H4 (cell line): ENCODE measurements around the gene ZNF140. TPM values are rescaled to one million over a fixed set of nuclear protein-coding genes. Genes with fewer than 3 reads are reported as not detected.

Experiments used
- DNase-seq: peaks from one replicate; pipeline ENCODE4 v3.0.0-alpha.2; 2015; ENCODE audit warnings: low spot score
- total RNA-seq: library from RNA; depleted of rRNA; stranded (reverse); fragments of >200 nt; shearing (Covaris generic); gene quantifications from 2 replicates; pipeline ENCODE4 v1.2.3, GENCODE V29; 2014; rRNA removed

Gene ZNF140
- total RNA-seq = 9.8 and 17.0 TPM in 2 replicates

GRCh38 chr12:133080368-133081158 lies at the start of gene ZNF140:
Gene ZNF140, plus strand, starts transcription at chr12:133080923. Its CDS starts 398 bp downstream, at chr12:133081321.
- DNase-seq = peak; percentile 91

- peak; percentile 99 for DNase-seq
Measured at GRCh38 chr12:133037207-133038005, 43.3 kb upstream of the ZNF140 start, which contains the start of gene ZNF84. Gene ZNF84, plus strand, starts transcription at chr12:133037509. Its CDS starts 3,959 bp downstream, at chr12:133041468.

DNA sequence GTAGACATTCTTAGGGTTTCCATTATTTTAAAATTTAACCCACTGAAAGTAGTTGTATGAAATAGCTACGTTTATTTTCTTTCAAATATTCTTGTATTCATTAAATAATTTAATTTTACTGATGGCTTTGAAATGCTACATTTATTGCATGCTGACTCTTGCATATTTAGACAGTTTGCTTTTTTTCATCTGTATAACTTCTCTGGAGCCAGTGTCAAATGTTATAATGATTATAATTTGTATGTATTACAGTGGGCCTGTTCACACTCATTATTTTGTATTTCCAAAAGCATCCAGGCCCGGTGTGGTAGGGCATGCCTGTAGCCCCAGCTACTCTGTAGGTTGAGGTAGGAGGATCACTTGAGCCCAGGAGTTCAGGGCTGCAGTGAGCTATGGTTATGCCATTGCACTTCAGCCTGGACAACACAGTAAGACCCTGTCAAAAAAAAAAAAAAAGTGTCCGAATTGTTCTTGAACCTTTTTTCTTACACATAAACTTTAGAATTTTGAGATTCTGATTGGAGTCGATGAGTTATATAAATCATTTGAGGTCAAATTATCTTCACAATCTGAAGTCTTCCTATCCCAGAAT lies 42.5 kb upstream of the ZNF140 start:
- DNase-seq = no peak

- no peak for DNase-seq
Measured at GRCh38 chr12:133046698-133047097, 34.0 kb upstream of the ZNF140 start.

- DNase-seq = no peak
Measured at GRCh38 chr12:133057446-133057845, 23.3 kb upstream of the ZNF140 start.

GRCh38 chr12:133058203-133059113 lies 22.3 kb upstream of the ZNF140 start:
- no peak for DNase-seq

- no peak for DNase-seq
Measured at GRCh38 chr12:133061954-133062353, 18.8 kb upstream of the ZNF140 start.

- no peak for DNase-seq
Measured at GRCh38 chr12:133063556-133063955, 17.2 kb upstream of the ZNF140 start.

- no peak for DNase-seq
Measured at GRCh38 chr12:133073836-133074235, 6.9 kb upstream of the ZNF140 start.

DNA sequence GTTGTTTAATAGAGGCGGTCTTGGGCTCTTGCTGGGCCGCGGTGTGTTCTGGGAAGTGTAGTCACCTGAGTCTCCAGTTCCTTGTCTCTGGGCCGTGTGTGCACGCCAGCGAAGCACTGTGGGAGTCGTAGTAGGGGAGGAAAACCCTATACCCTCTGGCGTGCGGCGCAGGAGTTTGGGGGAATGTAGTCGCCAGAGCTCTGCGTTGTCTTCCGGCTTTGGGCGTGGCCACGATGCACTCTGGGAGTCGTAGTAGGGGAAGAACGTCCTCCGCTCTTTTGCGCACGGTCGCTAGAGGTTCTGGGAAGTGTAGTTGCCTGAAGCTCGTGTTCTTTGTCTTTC lies 726 bp upstream of the ZNF140 start:
- DNase-seq = peak; percentile 99

DNA sequence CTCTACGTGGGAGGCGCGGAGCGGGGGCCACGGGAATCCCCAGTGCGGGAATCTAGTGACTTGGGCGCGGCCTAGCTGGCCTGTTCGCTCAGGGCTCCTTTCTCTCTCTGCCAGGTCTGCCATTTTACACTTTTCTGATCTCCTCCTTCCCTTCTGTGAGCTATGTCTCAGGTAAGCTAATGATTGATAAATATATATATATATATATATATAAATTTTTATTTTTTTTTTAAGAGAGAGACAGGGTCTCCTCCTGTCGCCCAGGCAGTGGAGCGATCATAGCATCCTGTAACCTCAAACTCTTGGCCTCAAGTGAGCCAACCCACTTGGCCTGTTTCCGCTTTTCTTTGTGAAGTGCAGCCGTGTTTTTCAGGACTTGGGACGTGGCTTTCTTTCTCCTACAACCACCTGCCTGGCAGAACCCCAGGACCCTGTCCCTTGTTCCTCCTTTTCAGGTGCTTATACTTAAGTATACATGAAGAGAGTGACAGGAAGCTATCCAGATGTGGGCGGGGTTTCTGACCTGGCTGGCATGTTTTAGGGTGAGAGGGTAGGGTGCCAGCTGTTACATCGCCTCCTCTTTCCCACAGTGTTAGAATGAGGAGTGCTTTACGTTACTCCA lies 547 bp downstream of the ZNF140 start:
- DNase-seq = no peak

- no peak for DNase-seq
Measured at GRCh38 chr12:133083345-133083744, 2.6 kb downstream of the ZNF140 start.

DNA sequence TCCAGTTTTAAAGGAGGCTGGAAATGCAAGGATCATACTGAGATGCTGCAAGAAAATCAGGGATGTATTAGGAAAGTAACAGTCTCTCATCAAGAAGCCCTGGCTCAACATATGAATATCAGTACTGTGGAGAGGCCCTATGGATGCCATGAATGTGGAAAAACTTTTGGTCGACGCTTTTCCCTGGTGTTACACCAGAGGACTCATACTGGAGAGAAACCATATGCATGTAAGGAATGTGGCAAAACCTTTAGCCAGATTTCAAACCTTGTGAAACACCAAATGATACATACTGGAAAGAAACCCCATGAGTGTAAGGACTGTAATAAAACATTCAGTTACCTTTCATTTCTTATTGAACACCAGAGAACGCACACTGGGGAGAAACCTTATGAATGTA lies 24.9 kb downstream of the ZNF140 start:
- no peak for DNase-seq

GRCh38 chr12:133106253-133106652 lies 25.5 kb downstream of the ZNF140 start:
- no peak for DNase-seq

DNA sequence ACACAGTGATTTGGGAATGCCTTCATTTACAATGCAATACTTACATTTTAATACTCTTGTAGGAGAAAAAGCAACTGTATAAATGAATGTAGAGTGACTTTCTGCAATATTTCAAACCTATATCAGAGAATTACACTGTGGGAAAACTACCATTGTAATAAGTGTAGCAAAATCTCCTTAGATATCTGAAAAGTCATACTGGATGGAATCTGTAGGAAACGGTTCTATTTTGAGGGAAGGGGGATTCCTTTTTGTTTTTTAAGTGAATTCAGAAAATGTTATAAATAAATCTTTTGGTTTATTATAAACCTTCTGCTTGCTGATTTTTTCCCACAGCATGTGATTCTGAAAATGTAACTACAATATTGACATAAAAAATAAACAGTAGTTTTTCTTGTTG lies 26.4 kb downstream of the ZNF140 start:
- DNase-seq = no peak

- no peak for DNase-seq
Measured at GRCh38 chr12:133108150-133108549, 27.4 kb downstream of the ZNF140 start.

- DNase-seq = no peak
Measured at GRCh38 chr12:133120385-133121191, 39.9 kb downstream of the ZNF140 start.

GRCh38 chr12:133124674-133125073 lies 44.0 kb downstream of the ZNF140 start:
- no peak for DNase-seq

DNA sequence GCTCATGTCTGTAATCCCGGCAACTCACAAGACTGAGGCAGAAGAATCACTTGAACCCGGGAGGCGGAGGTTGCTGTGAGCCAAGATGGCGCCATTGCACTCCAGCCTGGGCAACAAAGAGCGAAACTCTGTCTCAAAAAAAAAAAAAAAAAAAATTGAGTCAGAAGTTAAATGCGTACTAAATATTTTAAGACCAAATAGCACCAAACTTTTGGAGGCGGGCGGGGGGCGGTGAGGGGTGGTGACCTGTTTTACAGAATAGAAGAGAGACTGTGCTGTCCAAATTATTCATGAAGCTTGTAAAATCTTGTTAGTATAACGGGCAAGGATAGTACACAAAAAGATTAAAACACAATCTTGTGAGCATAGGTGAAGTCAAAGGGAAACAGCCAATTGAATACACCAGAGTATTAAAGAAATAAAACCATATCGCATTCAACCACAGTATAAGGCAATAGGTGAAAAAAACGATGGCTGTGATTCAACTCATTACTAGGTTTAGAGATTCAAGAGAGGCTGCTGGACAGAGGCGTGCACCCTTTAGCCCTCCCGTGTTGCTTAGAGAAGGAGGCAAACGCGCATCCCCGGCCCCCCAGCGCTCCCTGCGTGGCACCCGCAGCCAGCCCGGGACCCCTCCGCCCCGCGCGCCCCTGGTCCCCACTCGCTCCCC lies 48.8 kb downstream of the ZNF140 start:
- DNase-seq = no peak
